ENCODE data around the gene HCRT. TPM values are rescaled to one million over a fixed set of nuclear protein-coding genes. Genes with fewer than 3 reads are reported as not detected.

Gene HCRT
- total RNA-seq, 3 donors from 2014 or later (not counting 1 experiment from before 2014, with no cell fraction given) = not detected

DNA sequence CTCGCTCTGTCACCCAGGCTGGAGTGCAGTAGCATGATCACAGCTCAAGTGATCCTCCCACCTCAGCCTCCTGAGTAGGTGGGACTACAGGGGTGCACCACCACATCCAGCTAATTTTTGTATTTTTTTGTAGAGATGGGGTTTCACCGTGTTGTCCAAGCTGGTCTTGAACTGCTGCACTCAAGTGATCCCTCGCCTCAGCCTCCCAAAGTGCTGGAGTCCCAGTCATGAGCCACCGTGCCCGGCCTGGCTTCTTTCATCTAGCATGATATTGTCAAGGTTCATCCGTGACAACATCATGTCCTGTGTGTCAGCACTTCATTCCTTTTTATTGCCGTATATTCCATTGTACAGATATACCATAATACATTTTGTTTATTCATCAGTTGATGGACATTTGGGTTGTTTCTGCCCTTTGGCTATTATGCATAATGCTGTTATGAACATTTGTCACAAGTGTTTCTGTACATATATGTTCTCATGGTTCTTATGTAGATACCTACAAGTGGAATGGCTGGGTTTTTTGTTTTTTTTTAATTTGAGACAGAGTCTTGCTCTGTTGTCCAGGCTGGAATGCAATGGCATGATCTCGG lies 12.4 kb upstream of the HCRT start:
- no peak overlapping the region for H3K4me3 Mint-ChIP-seq
- intact Hi-C loops (cut with micrococcal nuclease) = no loop called here

DNA sequence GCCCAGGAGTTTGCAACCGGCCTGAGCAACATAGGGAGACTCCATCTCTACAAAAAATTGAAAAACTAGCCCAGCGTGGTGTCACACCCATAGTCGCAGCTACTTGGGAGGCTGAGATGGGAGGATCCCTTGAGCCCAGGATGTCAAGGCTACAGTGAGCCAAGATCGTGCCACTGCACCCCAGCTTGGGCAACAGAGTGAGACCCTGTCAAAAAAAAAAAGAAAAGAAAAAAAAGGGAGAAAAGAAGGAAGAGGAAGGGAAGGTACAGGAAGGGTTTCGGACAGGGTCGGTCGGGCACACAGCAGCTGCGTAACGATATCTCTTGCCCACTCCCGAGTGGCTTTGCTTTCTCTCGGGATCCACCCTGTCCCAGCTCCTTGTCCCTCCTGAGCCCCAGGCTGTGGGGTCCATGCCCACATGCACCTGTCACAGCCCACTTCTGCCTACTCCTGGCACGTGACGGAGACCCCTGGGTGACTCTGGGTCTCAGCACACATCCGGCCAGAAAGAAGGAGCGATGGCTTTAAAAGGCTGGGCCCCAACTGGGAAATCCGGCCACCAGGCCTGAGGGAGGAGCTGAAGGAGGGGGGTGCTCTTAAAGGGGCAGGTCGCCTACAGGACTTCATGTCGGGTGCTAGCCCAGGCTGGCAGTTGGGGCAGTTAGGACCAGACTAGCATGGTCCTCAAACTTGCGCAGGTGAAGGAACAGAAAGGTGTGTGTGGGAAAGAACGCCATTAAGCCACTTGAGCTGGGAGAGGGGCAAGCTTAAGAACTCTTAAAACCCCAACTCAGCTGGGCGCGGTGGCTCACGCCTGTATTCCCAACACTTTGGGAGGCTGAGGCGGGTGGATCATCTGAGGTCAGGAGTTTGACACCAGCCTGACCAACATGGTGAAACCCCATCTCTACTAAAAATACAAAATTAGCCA lies 9.0 kb upstream of the HCRT start, which contains the start of gene GHDC:
TSS of gene GHDC (minus strand) at position 526 of the 931 bp plus-strand sequence. CDS start 913 bp downstream, outside the sequence.
- H3K4me3 Mint-ChIP-seq = peak within 1 kb of the TSS; percentile 97
- ATAC-seq = peak; percentile 94 to 99 (median 99)
- Histone ChIP-seq H3K4me1 (ENCODE audit: control insufficient read depth, insufficient read depth, low read length) (peaks cover 27% of the 10 kb centered on the region), H3K9me3 (ENCODE audit: control insufficient read depth, insufficient read depth, low read length) (no peaks in the 10 kb centered on the region), H3K4me3 (ENCODE audit: low read length) (peak within 1 kb of the TSS; percentile 91), H3K36me3 (ENCODE audit: control insufficient read depth, insufficient read depth, low read length) (peaks cover 3% of the 10 kb centered on the region), H3K27me3 (ENCODE audit: control insufficient read depth, insufficient read depth, low read length) (no peaks in the 10 kb centered on the region), H3K27ac (ENCODE audit: low read length) (peak within 1 kb of the TSS; percentile 72)
- H3K9me3 Mint-ChIP-seq = no peaks in the 10 kb centered on the region
- H3K27ac Mint-ChIP-seq = peak within 1 kb of the TSS; percentile 90 to 97
- H3K4me1 Mint-ChIP-seq = peaks cover 15 to 27% of the 10 kb centered on the region in 2 donors
- TF ChIP-seq, protein P1, sequence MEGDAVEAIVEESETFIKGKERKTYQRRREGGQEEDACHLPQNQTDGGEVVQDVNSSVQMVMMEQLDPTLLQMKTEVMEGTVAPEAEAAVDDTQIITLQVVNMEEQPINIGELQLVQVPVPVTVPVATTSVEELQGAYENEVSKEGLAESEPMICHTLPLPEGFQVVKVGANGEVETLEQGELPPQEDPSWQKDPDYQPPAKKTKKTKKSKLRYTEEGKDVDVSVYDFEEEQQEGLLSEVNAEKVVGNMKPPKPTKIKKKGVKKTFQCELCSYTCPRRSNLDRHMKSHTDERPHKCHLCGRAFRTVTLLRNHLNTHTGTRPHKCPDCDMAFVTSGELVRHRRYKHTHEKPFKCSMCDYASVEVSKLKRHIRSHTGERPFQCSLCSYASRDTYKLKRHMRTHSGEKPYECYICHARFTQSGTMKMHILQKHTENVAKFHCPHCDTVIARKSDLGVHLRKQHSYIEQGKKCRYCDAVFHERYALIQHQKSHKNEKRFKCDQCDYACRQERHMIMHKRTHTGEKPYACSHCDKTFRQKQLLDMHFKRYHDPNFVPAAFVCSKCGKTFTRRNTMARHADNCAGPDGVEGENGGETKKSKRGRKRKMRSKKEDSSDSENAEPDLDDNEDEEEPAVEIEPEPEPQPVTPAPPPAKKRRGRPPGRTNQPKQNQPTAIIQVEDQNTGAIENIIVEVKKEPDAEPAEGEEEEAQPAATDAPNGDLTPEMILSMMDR (IDR thresholded peaks at IDR 0.05) = no peak
- no peaks in the 10 kb centered on the region for H3K27me3 Mint-ChIP-seq (ENCODE audit: low read depth in 2 of 2)
- intact Hi-C loops (cut with micrococcal nuclease) = no loop called here
- DNase-seq = peak; percentile 81 to 85
- no peaks in the 10 kb centered on the region for H3K36me3 Mint-ChIP-seq
- WGBS (ENCODE audit: insufficient coverage) = 16% methylated on average over 24 of the region's 24 CpGs

More for the DNA sequence above, 12.4 kb upstream of the HCRT start:
- Histone ChIP-seq H3K27me3 (ENCODE audit: control insufficient read depth, insufficient read depth, low read length) (no peaks in the 10 kb centered on the region), H3K36me3 (ENCODE audit: control insufficient read depth, insufficient read depth, low read length) (peaks cover 17% of the 10 kb centered on the region), H3K4me1 (ENCODE audit: control insufficient read depth, insufficient read depth, low read length) (peaks cover 25% of the 10 kb centered on the region), H3K4me3 (ENCODE audit: low read length) (no peak overlapping the region), H3K9me3 (ENCODE audit: control insufficient read depth, insufficient read depth, low read length) (no peaks in the 10 kb centered on the region), H3K27ac (ENCODE audit: low read length) (no peak overlapping the region)
- Mint-ChIP-seq H3K4me1 (peaks cover 15 to 19% of the 10 kb centered on the region in 2 donors), H3K36me3 (no peaks in the 10 kb centered on the region), H3K27ac (no peak overlapping the region), H3K9me3 (no peaks in the 10 kb centered on the region), H3K27me3 (ENCODE audit: low read depth in 2 of 2) (no peaks in the 10 kb centered on the region)
- DNase-seq (no peak), ATAC-seq (no peak)
- TF ChIP-seq, protein P1 (IDR thresholded peaks at IDR 0.05) = no peak
- WGBS (ENCODE audit: insufficient coverage) = 98% methylated on average over 7 of the region's 8 CpGs

DNA sequence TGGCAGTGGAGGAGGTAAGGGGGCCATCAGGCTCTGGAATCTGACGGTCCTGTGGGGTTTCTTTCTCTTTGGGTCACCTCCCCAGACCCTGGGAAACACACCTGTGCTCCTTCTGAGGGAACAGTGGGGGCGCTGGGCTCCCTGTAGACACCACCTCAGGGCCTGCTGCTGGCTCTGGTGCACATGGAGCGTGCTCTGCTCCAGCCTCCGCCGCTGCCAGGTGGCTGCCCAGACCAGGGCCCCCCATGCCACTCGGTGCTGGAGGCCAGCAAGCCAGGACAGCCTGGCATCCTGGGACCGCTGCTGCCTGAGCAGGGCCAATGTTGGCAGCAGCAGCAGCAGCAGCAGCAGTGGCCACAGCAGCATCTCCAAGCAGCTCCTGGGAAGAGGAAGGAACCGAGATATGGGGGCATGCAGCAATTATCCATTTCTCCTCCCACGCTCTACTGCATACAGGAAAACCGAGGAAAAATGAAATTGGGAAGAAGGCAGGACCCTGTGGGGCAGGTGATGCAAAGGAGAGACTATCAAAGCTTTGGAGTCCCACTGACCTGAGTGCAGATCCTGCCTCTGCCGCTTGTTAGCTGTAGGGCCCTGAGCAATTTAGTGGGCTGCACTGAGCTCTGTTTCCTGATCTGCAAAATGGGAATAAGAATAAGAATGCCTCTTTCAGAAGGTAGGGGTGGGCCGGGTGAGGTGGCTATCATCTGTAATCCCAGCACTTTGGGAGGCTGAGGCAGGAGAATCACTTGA lies 8.1 kb upstream of the HCRT start:
- H3K4me3 Mint-ChIP-seq = peak overlapping the region; percentile 97
- H3K27me3 Mint-ChIP-seq (ENCODE audit: low read depth in 2 of 2) = no peaks in the 10 kb centered on the region
- H3K4me1 ChIP-seq (ENCODE audit: control insufficient read depth, insufficient read depth, low read length) = peaks cover 30% of the 10 kb centered on the region
- no peak for DNase-seq
- H3K27ac Mint-ChIP-seq = peak overlapping the region; percentile 90 to 97
- no peak for ATAC-seq
- no peak overlapping the region for H3K27ac ChIP-seq (ENCODE audit: low read length)
- no peaks in the 10 kb centered on the region for H3K36me3 Mint-ChIP-seq
- H3K9me3 ChIP-seq (ENCODE audit: control insufficient read depth, insufficient read depth, low read length) = no peaks in the 10 kb centered on the region
- peaks cover 15 to 27% of the 10 kb centered on the region in 2 donors for H3K4me1 Mint-ChIP-seq
- TF ChIP-seq, protein P1 (IDR thresholded peaks at IDR 0.05) = no peak
- no peaks in the 10 kb centered on the region for H3K9me3 Mint-ChIP-seq
- 81% methylated on average over 12 of the region's 12 CpGs for WGBS (ENCODE audit: insufficient coverage)
- peaks cover 3% of the 10 kb centered on the region for H3K36me3 ChIP-seq (ENCODE audit: control insufficient read depth, insufficient read depth, low read length)
- H3K4me3 ChIP-seq (ENCODE audit: low read length) = peak overlapping the region; percentile 91
- H3K27me3 ChIP-seq (ENCODE audit: control insufficient read depth, insufficient read depth, low read length) = no peaks in the 10 kb centered on the region
- intact Hi-C loops (cut with micrococcal nuclease) = no loop called here
